Measurements from ENCODE around the gene CHAD.
"Not testable (repeated sequence)": the region's sequence is repeated elsewhere in the genome, so short reads cannot be mapped to it uniquely, and the experiment has no call there.

CHAD gene

GRCh38 chr17:50473901-50474300 lies 5.2 kb upstream of the CHAD start:
- DNase-seq (ENCODE audit: low read depth) = no peak

GRCh38 chr17:50472761-50473161 lies 4.1 kb upstream of the CHAD start:
- not testable (repeated sequence) for DNase-seq (ENCODE audit: low read depth)

- DNase-seq (ENCODE audit: low read depth) = no peak
Observed at GRCh38 chr17:50472286-50472685, 3.6 kb upstream of the CHAD start.

GRCh38 chr17:50471009-50471905 lies 2.6 kb upstream of the CHAD start:
- no peak for DNase-seq (ENCODE audit: low read depth)

- DNase-seq (ENCODE audit: low read depth) = no peak
Observed at GRCh38 chr17:50470426-50470825, 1.7 kb upstream of the CHAD start.

GRCh38 chr17:50469671-50470305 lies 1.1 kb upstream of the CHAD start:
- DNase-seq (ENCODE audit: low read depth) = no peak

- DNase-seq (ENCODE audit: low read depth) = no peak
Observed at GRCh38 chr17:50469208-50469605, 527 bp upstream of the CHAD start.

GRCh38 chr17:50467855-50468303 lies 801 bp downstream of the CHAD start:
- no peak for DNase-seq (ENCODE audit: low read depth)

- no peak for DNase-seq (ENCODE audit: low read depth)
Observed at GRCh38 chr17:50467114-50467854, 1.4 kb downstream of the CHAD start.

GRCh38 chr17:50466371-50467113 lies 2.1 kb downstream of the CHAD start:
- DNase-seq (ENCODE audit: low read depth) = no peak

GRCh38 chr17:50465635-50466034 lies 3.0 kb downstream of the CHAD start:
- DNase-seq (ENCODE audit: low read depth) = no peak

- no peak for DNase-seq (ENCODE audit: low read depth)
Observed at GRCh38 chr17:50465171-50465570, 3.5 kb downstream of the CHAD start.

- DNase-seq (ENCODE audit: low read depth) = no peak
Observed at GRCh38 chr17:50464736-50465135, 3.9 kb downstream of the CHAD start.

- no peak for DNase-seq (ENCODE audit: low read depth)
Observed at GRCh38 chr17:50464121-50464520, 4.6 kb downstream of the CHAD start.

GRCh38 chr17:50462446-50462845 lies 6.2 kb downstream of the CHAD start:
- no peak for DNase-seq (ENCODE audit: low read depth)

- no peak for DNase-seq (ENCODE audit: low read depth)
Observed at GRCh38 chr17:50461550-50462132, 7.0 kb downstream of the CHAD start.

GRCh38 chr17:50460831-50461526 lies 7.7 kb downstream of the CHAD start:
- no peak for DNase-seq (ENCODE audit: low read depth)

GRCh38 chr17:50459756-50460155 lies 8.9 kb downstream of the CHAD start:
- DNase-seq (ENCODE audit: low read depth) = no peak

GRCh38 chr17:50458701-50459676 lies 9.7 kb downstream of the CHAD start:
- no peak for DNase-seq (ENCODE audit: low read depth)

- DNase-seq (ENCODE audit: low read depth) = no peak
Observed at GRCh38 chr17:50458270-50458669, 10.4 kb downstream of the CHAD start.

All from stimulated activated CD8-positive, alpha-beta memory T cell treated with anti-CD3 and anti-CD28 coated beads, Interleukin-15, amount 100 ng/mL, for 1 hour (primary cell).